T47D (cell line): Measurements from ENCODE around the gene PHIP.

ENCODE experiments used
- DNase-seq, 2 experiments: peaks; one replicate each; pipeline versions ENCODE4 v3.0.0 to v3.0.0-alpha.2; 2011 to 2012; ENCODE audit warnings: low read depth in 1 of 2, low spot score in 1 of 2
- JUND ChIP-seq: IDR thresholded peaks from 2 replicates; pipeline ENCODE4 v1.6.1; 2012; ENCODE audit warnings: low read depth
- in situ Hi-C: cut with HindIII; loops from 2 replicates; pipeline ENCODE4 v1.10.0; 2016; ENCODE audit warnings: low sequenced_read_pairs, low pct_unique_long_range_greater_than_20kb

Gene PHIP

DNA sequence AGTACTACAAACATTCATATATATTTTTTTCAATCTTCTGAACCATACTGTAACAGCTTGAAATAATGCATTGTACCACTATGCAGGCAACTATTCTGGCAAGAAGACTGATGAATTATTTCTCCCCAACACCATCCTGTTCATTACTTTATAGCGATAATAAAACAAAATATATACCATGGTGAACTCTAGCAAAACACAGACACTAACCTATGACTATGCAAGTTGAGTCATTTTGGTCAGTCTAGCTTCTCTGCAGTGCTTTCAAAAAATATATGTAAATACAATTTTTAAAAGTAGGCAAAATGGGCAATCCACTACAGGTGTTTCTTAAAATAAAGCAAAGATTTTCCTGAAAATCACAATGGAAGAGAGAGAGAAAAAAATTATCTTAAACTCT, 20.3 kb downstream of the PHIP start:
- no peak for TF ChIP-seq JUND
- in situ Hi-C loops = no loop called here
- no peak for DNase-seq

DNA sequence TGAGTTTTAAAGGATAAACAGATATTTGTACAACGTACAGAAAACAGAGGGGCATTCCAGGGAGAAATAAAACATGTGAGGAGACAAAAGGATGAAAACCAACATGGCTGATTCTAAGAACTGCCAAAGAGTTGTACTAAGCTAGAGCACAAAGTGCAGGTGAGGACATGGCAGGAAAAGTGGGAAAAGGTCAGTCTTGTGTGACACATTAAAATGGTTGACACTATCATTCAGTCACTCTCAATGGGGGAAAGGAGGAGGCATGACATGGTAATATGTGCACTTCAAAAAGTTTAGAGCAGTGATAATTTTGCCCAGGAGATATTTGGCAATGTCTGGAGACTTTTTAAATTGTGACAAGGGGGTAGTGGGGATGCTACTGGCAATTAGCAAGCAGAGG, 21.8 kb downstream of the PHIP start:
- DNase-seq = no peak
- no peak for TF ChIP-seq JUND
- in situ Hi-C loops = no loop called here

DNA sequence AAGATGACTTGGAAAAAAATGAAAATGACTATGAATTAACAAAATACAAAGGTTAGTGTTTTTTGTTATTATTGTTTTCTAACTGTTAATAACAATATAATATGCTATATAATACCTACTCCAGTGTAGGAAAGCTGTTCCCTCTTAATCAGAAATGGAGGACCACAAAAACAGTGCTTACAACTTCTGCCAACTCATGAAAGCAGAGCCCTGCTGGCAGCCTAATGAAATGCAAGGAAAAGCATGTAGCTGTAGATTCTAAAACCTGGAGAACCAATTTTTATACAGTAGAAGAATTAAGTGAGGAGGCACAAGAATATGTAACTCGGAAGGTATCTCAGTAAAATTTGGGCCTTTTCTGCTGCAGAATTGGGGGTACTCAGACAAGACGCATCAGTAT, 29.4 kb downstream of the PHIP start:
- no peak for TF ChIP-seq JUND
- in situ Hi-C loops = no loop called here
- DNase-seq = peak in 1 of 2 experiments; percentile 42

DNA sequence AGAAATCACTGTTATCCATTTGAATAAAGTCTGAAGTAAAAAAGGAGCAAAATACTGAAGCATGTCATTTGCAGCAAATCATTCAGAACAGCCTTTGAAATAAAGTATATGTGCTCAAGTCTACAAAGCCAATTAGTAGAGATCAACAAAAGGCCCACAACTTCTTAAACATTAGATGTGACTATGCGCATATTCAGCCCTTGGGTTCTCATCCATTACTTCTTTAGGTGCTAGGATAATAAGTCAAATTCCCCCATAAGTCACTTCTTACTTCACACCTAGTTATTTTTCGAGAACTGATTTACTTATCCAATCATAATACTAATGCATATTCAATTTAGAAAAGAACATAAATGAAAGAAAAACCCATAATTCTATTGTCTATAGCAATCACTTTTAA, 31.0 kb downstream of the PHIP start:
- TF ChIP-seq JUND = no peak
- in situ Hi-C loops = no loop called here
- DNase-seq = no peak

DNA sequence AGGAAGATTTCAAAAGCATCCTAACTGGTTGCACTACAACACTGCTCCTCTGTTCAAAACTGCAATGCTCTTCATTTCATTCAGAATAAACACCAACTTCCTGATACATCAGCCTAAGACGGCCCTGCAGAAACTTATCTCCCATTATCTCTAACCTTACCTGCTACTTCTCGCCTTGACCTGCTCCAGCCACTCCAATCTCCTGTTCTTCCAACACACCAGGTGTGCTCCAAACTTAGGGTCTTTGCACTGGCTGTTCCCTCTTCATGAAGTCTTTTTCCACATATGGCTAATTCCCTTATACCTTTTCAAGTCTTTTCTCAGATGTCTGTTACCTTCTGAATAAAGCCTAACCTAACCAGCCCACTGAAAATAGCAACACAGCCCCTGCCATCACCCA, 32.1 kb downstream of the PHIP start:
- TF ChIP-seq JUND = no peak
- no peak for DNase-seq
- in situ Hi-C loops = no loop called here

DNA sequence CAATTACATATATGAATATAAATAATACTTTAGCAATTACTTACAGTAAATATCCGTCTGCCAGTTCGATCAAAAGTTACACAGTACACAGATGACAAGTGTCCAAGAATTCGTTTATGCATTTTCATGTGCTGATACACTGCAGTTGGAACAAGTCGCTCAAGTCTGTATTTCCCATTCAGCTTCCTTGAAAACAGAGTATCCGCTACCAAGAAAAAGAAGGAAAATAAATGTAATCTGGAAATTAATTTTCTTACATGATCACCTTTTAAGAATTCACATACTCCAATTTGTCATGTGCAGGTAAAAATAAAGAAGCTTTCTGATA, 35.3 kb downstream of the PHIP start:
- no peak for DNase-seq
- no peak for TF ChIP-seq JUND
- in situ Hi-C loops = no loop called here

DNA sequence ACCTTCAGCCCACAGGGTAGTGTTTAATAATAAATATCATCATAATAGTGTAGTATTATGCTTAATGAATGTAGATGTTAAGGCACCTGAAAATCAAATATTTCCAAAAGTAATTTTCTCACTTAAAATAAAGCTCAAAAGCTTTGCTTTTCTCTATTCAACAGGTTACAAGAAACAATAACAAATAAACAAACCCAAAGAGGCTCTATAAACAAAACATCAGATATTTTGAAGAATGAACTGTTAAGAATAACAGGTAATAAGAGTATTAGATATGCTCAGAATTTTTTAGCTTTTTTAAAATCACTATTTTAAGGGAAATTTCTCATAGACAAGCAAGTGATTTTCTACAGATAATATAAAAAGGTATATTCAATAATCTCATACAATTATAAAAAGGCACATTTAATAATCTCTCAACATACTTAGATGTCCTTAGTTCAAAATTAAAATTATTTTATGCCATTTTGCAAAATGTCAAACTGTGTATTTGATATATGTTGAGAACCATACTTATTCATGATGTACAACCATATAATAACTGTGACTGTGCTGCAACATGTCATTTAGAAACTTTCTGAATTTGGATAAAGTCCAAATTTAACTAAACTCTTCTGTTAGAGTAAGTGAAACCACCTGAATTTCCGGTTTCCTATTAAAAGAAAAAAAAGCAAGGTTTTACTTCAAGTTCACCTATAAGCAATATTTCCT, 35.8 kb downstream of the PHIP start:
- TF ChIP-seq JUND = no peak
- DNase-seq = no peak
- in situ Hi-C loops = no loop called here

DNA sequence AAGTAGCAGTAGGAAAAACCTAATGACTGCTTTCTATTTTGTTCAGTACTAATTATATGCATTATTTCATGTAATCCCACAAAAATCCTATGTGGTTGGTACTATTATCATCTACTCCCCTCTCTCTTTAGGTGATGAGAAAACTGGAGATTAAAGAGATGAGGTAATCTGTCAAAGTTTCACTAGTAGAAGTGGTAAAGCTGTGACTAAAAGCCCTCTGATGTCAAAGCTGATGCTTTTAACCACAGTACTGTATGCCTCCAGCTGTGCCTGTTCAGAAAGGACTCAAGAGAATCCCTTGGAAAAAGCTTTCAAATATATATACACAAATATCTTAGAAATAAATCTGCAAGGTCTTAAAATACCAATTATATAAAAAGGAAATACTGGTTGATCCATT, 38.0 kb downstream of the PHIP start:
- no peak for DNase-seq
- no peak for TF ChIP-seq JUND
- in situ Hi-C loops = no loop called here

DNA sequence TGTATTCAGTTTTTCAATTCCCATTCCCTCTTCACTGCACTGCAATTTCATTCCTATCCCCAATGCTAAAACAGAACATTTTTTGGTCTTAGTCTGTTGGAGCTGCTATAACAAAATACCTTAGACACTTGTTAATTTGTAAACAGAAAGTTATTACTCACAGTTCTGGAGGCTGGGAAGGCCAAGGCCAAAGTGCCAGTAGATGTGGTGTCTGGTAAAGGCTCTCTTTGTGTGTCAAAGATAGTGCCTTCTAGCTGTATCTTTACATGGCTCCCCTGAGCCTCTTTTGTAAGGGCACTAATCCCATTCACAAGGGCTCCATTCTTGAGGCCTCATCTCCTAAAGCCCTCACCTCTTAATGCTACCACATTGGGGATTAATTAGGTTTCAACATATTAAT, 40.0 kb downstream of the PHIP start:
- no peak for TF ChIP-seq JUND
- in situ Hi-C loops = no loop called here
- DNase-seq = no peak

DNA sequence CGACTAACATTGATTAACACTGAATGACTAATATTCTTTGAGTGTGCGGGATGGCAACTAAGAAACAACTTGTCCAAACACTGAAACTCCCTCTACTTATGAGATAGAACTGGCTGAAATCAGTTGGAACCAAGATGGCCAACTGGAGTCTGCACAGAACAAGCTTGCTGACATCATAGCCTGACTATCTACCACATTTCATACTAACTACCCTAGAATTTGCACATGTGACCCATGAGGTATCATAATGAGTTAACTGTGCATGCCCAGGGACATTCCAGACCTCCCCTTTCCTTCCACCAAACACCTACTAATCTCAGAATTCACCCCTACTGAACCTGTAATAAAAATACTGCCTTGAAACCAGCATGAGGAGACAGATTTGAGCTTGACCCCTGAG, 43.2 kb downstream of the PHIP start:
- in situ Hi-C loops = no loop called here
- no peak for TF ChIP-seq JUND

DNA sequence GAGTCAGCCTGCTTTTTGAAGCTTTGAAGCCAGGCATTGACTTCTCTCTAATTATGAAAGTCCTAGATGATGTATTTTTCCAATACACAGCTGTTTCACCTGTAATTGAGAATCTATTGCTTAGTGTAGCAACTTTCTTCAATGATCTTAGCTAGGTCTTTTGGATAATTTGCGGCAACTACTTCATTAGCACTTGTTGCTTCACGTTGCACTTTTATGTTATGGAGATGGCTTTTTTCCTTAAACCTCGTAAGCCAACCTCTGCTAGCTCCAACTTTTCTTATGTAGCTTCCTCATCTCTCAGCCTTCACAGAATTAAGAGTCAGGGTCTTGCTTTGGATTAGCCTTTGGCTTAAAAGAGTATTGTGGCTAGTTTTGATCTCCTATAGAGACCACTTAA, 44.8 kb downstream of the PHIP start:
- no peak for DNase-seq
- in situ Hi-C loops = no loop called here
- TF ChIP-seq JUND = no peak

More for the DNA sequence above, 43.2 kb downstream of the PHIP start:
- no peak for DNase-seq

DNA sequence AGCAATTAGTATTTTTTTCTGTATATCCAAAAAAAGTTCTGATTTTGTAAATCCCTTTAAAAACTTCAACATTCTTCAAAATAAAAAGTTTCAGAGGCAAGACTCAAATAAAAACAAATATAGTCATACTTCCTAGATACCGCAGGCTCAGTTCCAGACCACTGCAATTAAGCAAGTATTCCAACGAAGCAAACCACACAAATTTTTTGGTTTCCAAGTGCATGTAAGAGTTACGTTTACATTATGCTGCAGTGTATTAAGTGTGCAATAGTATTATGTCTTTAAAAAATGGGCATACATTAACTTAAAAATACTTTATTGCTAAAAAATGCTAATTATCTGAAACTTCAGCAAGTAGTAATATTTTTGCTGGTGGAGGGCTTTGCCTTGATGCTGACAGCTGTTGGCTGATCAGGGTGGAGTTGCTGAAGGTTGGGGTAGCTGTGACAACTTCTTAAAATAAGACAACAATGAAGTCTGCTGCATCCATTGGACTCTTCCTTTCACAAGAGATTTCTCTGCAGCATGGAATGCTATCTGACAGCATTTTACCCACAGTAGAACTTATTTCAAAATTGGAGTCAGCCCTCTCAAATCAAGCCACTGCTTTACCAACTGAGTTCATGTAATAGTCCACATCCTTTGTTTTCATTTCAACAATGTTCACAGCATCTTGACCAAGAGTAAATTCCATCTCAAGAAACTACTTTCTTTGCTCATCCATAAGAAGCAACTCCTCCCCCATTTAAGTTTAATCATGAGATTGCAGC, 46.0 kb downstream of the PHIP start:
- TF ChIP-seq JUND = no peak
- in situ Hi-C loops = no loop called here
- no peak for DNase-seq

DNA sequence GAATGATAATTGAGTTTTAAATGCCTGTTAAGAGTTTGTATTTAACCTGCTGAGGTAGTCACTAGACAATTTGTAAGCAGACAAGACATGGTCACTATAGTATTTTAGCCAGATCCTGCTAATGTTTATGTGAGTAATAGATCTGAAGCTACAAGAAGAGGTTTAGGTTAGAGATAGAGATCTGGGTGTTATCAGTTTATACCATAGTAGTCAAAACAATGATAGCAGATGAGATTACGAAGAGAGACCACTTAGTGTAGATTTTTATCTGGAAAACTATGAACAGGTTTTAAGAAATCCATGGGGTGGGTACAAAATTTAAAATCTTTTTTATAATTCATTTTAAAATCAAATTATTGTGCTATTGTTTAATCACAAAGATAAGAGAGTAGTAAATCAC, 47.5 kb downstream of the PHIP start:
- TF ChIP-seq JUND = no peak
- DNase-seq = no peak
- in situ Hi-C loops = no loop called here

DNA sequence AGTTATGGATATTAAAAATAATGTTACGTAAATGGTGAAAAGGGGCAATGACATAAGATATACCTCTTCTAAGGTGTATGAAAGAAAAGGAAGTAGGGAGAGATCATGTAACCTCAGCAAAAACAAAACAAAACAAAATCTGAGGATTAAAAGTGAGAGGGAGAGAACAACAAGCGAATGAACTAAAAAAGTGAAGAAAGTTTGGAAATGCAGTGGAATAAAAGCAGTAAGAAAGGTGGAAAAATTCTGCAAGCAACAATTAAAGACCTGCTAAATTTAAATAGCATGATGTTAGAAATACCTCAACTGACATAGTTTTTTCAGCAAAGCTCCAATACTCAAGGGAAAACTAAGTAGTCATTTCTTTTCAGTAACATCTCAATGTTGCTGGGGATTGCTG, 48.0 kb downstream of the PHIP start:
- in situ Hi-C loops = no loop called here
- TF ChIP-seq JUND = no peak
- no peak for DNase-seq
